MM.1S (cell line): ENCODE measurements around the gene MRPL52.
"Not testable (repeated sequence)": the region's sequence is repeated elsewhere in the genome, so short reads cannot be mapped to it uniquely, and the experiment has no call there.

ENCODE experiments used
- DNase-seq: peaks from one replicate; pipeline ENCODE4 v3.0.0-alpha.2; 2015
- H2AFZ ChIP-seq: fragments of 300-600 bp; sonication (generic); 2 replicates; pipeline ENCODE4 v1.6.0; 2016; ENCODE audit warnings: antibody characterized with exemption, low read length
- H3F3A ChIP-seq: fragments of 300-600 bp; sonication (generic); 2 replicates; pipeline ENCODE4 v1.6.1; 2016; ENCODE audit warnings: mild to moderate bottlenecking, antibody characterized with exemption, low read length, moderate library complexity, mixed read lengths; ENCODE audit not compliant: insufficient read depth
- H3K27ac ChIP-seq: fragments of 300-600 bp; sonication (generic); 2 replicates; pipeline ENCODE4 v1.5.1; 2016; ENCODE audit warnings: mild to moderate bottlenecking, low read length
- H3K27me3 ChIP-seq: fragments of 300-600 bp; sonication (generic); replicated peaks from 2 replicates; pipeline ENCODE4 v1.6.0; 2016; ENCODE audit warnings: low read length; ENCODE audit not compliant: insufficient read depth
- H3K36me3 ChIP-seq: fragments of 300-600 bp; sonication (generic); replicated peaks from 2 replicates; pipeline ENCODE4 v1.6.1; 2016; ENCODE audit warnings: mild to moderate bottlenecking, low read length, mixed read lengths; ENCODE audit not compliant: insufficient read depth
- H3K4me1 ChIP-seq: fragments of 300-600 bp; sonication (generic); 2 replicates; pipeline ENCODE4 v1.6.1; 2016; ENCODE audit warnings: low read length, mixed read lengths
- H3K4me2 ChIP-seq: fragments of 300-600 bp; sonication (generic); 2 replicates; pipeline ENCODE4 v1.6.0; 2016; ENCODE audit warnings: low read depth, low read length
- H3K4me3 ChIP-seq: fragments of 300-600 bp; sonication (generic); 2 replicates; pipeline ENCODE4 v1.5.1; 2016; ENCODE audit warnings: low read length, mixed read lengths
- H3K79me2 ChIP-seq: fragments of 300-600 bp; sonication (generic); 2 replicates; pipeline ENCODE4 v1.6.1; 2016; ENCODE audit warnings: mixed run types, low read length, mixed read lengths
- H3K9ac ChIP-seq: fragments of 300-600 bp; sonication (generic); 2 replicates; pipeline ENCODE4 v1.6.1; 2016; ENCODE audit warnings: low read length, mixed read lengths
- H3K9me2 ChIP-seq: fragments of 300-600 bp; sonication (generic); replicated peaks from 2 replicates; pipeline ENCODE4 v1.6.1; 2016; ENCODE audit warnings: mild to moderate bottlenecking, low read length, mixed read lengths; ENCODE audit not compliant: insufficient read depth
- H3K9me3 ChIP-seq: fragments of 300-600 bp; sonication (generic); replicated peaks from 2 replicates; pipeline ENCODE4 v1.6.1; 2016; ENCODE audit warnings: mild to moderate bottlenecking, low read length, mixed read lengths; ENCODE audit not compliant: insufficient read depth
- H4K20me1 ChIP-seq: fragments of 300-600 bp; sonication (generic); 2 replicates; pipeline ENCODE4 v1.6.1; 2016; ENCODE audit warnings: mild to moderate bottlenecking, low read length, moderate library complexity, mixed read lengths; ENCODE audit not compliant: insufficient read depth
- CTCF ChIP-seq: fragments of 300-600 bp; sonication (generic); IDR thresholded peaks from 2 replicates; pipeline ENCODE4 v1.5.1; 2016; ENCODE audit warnings: antibody characterized with exemption, low read length, mixed read lengths
- EZH2 ChIP-seq: fragments of 300-600 bp; sonication (generic); optimal IDR thresholded peaks from 2 replicates; pipeline ENCODE3; 2017; ENCODE audit warnings: low read depth, mild to moderate bottlenecking, antibody characterized with exemption, low read length, mixed read lengths
- EZH2phosphoT487 ChIP-seq: fragments of 300-600 bp; sonication (generic); IDR thresholded peaks from 2 replicates; pipeline ENCODE4 v1.6.1; 2018; ENCODE audit warnings: antibody characterized with exemption, low read length

The MRPL52 gene

GRCh38 chr14:22824711-22825359, 4.9 kb upstream of the MRPL52 start:
- H4K20me1 ChIP-seq = no peaks in the 10 kb centered on the region
- H3K27ac ChIP-seq = peak overlapping the region; percentile 23; the same call in 1 of the 2 replicates
- peak overlapping the region; percentile 50; the same call in 1 of the 2 replicates for H3K4me2 ChIP-seq

DNA sequence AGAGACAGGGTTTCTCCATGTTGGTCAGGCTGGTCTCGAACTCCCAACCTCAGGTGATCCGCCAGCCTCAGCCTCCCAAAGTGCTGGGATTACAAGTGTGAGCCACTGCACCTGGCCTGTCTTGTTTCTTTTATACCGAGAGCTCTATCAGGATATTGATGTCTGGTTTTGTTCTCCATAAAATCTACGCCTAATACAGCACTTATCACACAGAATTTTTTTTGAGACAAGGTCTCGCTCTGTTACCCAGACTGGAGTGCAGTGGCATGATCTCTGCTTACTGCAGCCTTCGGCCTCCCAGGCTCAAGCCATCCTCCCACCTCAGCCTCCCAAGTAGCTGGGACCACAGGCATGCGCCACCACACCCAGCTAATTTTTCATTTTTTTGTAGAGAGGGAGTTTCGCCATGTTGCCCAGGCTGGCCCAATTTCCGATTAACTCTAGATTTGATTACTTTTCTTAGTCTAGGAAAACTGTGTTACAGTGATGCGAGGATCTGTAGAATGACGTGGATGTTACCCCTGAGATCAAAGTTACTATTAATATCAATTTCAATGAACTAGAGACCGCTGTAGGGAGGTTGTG, 519 bp upstream of the MRPL52 start:
- H3K27ac ChIP-seq = peak overlapping the region; percentile 49; the same call in 1 of the 2 replicates
- H3F3A ChIP-seq, H4K20me1 ChIP-seq, DNase-seq, H3K36me3 ChIP-seq, H3K4me1 ChIP-seq, H3K9me2 ChIP-seq, H3K27me3 ChIP-seq, H3K9me3 ChIP-seq: not testable (repeated sequence)
- peak overlapping the region; percentile 82; the same call in 1 of the 2 replicates for H2AFZ ChIP-seq
- peak overlapping the region; percentile 52 for H3K4me2 ChIP-seq
- H3K4me3 ChIP-seq = peak overlapping the region; percentile 85
- H3K79me2 ChIP-seq = peaks cover 13% of the 10 kb centered on the region
- peak overlapping the region; percentile 87 for H3K9ac ChIP-seq

More at GRCh38 chr14:22824711-22825359, 4.9 kb upstream of the MRPL52 start:
- H3K4me3 ChIP-seq = no peak overlapping the region
- TF ChIP-seq EZH2 = no peak
- no peak for TF ChIP-seq CTCF
- H3K9ac ChIP-seq = peak overlapping the region; percentile 35; the same call in 1 of the 2 replicates
- H3K9me3 ChIP-seq = no peaks in the 10 kb centered on the region
- no peaks in the 10 kb centered on the region for H3K36me3 ChIP-seq
- no peaks in the 10 kb centered on the region for H3K27me3 ChIP-seq
- H3K79me2 ChIP-seq = peaks cover 1% of the 10 kb centered on the region
- peak; percentile 31 for DNase-seq
- no peaks in the 10 kb centered on the region for H3F3A ChIP-seq
- no peaks in the 10 kb centered on the region for H3K9me2 ChIP-seq
- H2AFZ ChIP-seq = peak overlapping the region; percentile 69
- H3K4me1 ChIP-seq = peaks cover 8% of the 10 kb centered on the region; the same call in 1 of the 2 replicates

DNA sequence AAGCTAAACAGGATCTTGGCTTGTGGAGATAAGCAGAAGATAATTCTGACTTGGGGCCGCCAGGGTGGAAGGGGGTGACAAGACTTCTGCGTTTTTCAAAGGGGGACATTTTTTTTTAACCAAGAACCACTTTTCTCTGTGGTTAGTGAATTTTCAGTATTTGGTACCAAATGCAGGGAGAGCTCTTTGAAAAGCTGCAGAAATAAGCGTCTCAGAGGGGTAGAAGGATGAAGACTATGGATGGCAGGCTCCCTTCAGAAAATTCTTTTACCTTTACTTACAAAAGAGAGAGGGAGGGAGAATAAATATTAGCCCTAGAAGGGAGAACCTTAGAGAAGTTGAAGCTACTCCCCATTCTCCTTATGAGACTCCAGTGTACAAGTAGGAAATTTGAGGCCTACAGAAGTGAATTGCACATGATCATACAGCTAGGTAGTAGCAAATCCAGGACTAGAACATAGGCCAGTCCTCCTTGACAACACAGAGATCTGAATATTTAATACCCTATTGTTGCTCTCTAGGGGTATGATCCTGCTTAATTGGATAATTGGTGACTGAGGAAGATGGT, 840 bp downstream of the MRPL52 start:
- Histone ChIP-seq H4K20me1 (no peaks in the 10 kb centered on the region), H2AFZ (peak overlapping the region; percentile 94), H3K79me2 (peaks cover 13% of the 10 kb centered on the region), H3K9ac (peak overlapping the region; percentile 87; the same call in 1 of the 2 replicates), H3K4me1 (no peaks in the 10 kb centered on the region), H3K9me2 (no peaks in the 10 kb centered on the region), H3K9me3 (no peaks in the 10 kb centered on the region), H3K4me3 (peak overlapping the region; percentile 85), H3K36me3 (no peaks in the 10 kb centered on the region), H3K4me2 (peak overlapping the region; percentile 59; the same call in 1 of the 2 replicates), H3K27me3 (no peaks in the 10 kb centered on the region), H3F3A (no peaks in the 10 kb centered on the region), H3K27ac (no peak overlapping the region)
- TF ChIP-seq EZH2phosphoT487 (no peak), EZH2 (no peak)
- DNase-seq = no peak

GRCh38 chr14:22835505-22835904, 5.8 kb downstream of the MRPL52 start:
- Histone ChIP-seq H3K27ac (no peak overlapping the region), H3K79me2 (peaks cover 5% of the 10 kb centered on the region), H3K4me2 (no peak overlapping the region), H2AFZ (no peak overlapping the region), H3K9me3 (no peaks in the 10 kb centered on the region), H3K27me3 (peaks cover 6% of the 10 kb centered on the region; the same call in 1 of the 2 replicates), H3K4me1 (no peaks in the 10 kb centered on the region), H3F3A (no peaks in the 10 kb centered on the region), H3K36me3 (no peaks in the 10 kb centered on the region), H4K20me1 (no peaks in the 10 kb centered on the region), H3K9ac (no peak overlapping the region), H3K4me3 (no peak overlapping the region), H3K9me2 (no peaks in the 10 kb centered on the region)
- no peak for DNase-seq
- TF ChIP-seq CTCF (no peak), EZH2phosphoT487 (no peak), EZH2 (no peak)
